Keratinocyte (primary cell): Measurements from ENCODE around the gene PRKX. TPM values are rescaled to one million over a fixed set of nuclear protein-coding genes. Genes with fewer than 3 reads are reported as not detected.

Experiments
- DNase-seq: peaks from one replicate; pipeline ENCODE4 v3.0.0-alpha.2; 2011; ENCODE audit warnings: low read depth, missing footprints, low spot score
- FAIRE-seq: peaks from 2 replicates; lab custom pipeline; 2011; peaks lifted over from hg19 to GRCh38; lab: Jason Lieb, UNC
- H2AFZ ChIP-seq: 2 replicates; pipeline ENCODE4 v1.6.0; 2012; ENCODE audit warnings: low read length, control low read depth, inconsistent platforms; ENCODE audit not compliant: control insufficient read depth
- H3K27ac ChIP-seq: 2 replicates; pipeline ENCODE4 v1.5.1; 2011; ENCODE audit warnings: low read length; ENCODE audit not compliant: control insufficient read depth, insufficient read depth
- H3K27me3 ChIP-seq: 3 replicates; pipeline ENCODE4 v1.6.0; 2011; ENCODE audit warnings: low read length; ENCODE audit not compliant: control insufficient read depth, insufficient read depth; ENCODE audit errors: extremely low read depth
- H3K36me3 ChIP-seq, 2 experiments: 2 replicates in 1 of 2; 3 replicates in 1 of 2; pipeline ENCODE4 v1.5.1; 2011; ENCODE audit warnings: low read length in 2 of 2, mild to moderate bottlenecking in 1 of 2; ENCODE audit not compliant: control insufficient read depth in 2 of 2, insufficient read depth in 2 of 2; ENCODE audit errors: extremely low read depth in 1 of 2
- H3K4me1 ChIP-seq: 3 replicates; pipeline ENCODE4 v1.5.1; 2011; ENCODE audit warnings: low read length; ENCODE audit not compliant: control insufficient read depth, insufficient read depth; ENCODE audit errors: extremely low read depth
- H3K4me2 ChIP-seq: 3 replicates; pipeline ENCODE4 v1.6.0; 2011; ENCODE audit warnings: low read depth, low read length; ENCODE audit not compliant: control insufficient read depth, insufficient read depth; ENCODE audit errors: extremely low read depth
- H3K4me3 ChIP-seq, 3 experiments: fragments of 200-600 bp in 1 of 3; sonication (generic) in 1 of 3; 2 replicates in 2 of 3; 3 replicates in 1 of 3; pipeline ENCODE4 v1.5.1; 2011 to 2016; ENCODE audit warnings: low read length in 3 of 3, mild to moderate bottlenecking in 3 of 3, control low read depth in 2 of 3, inconsistent platforms in 1 of 3, low read depth in 1 of 3, mixed read lengths in 1 of 3, mixed run types in 1 of 3, moderate library complexity in 1 of 3; ENCODE audit not compliant: control insufficient read depth in 2 of 3, insufficient read depth in 2 of 3; ENCODE audit errors: extremely low read depth in 1 of 3
- H3K79me2 ChIP-seq: 2 replicates; pipeline ENCODE4 v1.6.0; 2012; ENCODE audit warnings: low read length; ENCODE audit not compliant: control insufficient read depth, insufficient read depth
- H3K9ac ChIP-seq: 3 replicates; pipeline ENCODE4 v1.6.0; 2011; ENCODE audit warnings: low read length; ENCODE audit not compliant: control insufficient read depth, insufficient read depth; ENCODE audit errors: extremely low read depth
- H3K9me1 ChIP-seq: 3 replicates; pipeline ENCODE4 v1.6.0; 2011; ENCODE audit warnings: low read length; ENCODE audit not compliant: control insufficient read depth, insufficient read depth; ENCODE audit errors: extremely low read depth
- H3K9me3 ChIP-seq: 2 replicates; pipeline ENCODE4 v1.5.1; 2012; ENCODE audit warnings: low read depth, low read length; ENCODE audit not compliant: control insufficient read depth
- H4K20me1 ChIP-seq: 3 replicates; pipeline ENCODE4 v1.6.0; 2011; ENCODE audit warnings: low read length; ENCODE audit not compliant: control insufficient read depth, insufficient read depth; ENCODE audit errors: extremely low read depth
- EZH2 ChIP-seq: IDR thresholded peaks from one replicate; pipeline ENCODE4 v1.6.1; 2012; ENCODE audit warnings: inconsistent platforms, mild to moderate bottlenecking, low read length, moderate library complexity
- dilution Hi-C: fragments of 300-500 bp; cut with MboI; formaldehyde crosslinking; loops from one replicate; pipeline ENCODE4 v1.7.0; 2020; ENCODE audit warnings: low sequenced_read_pairs; ENCODE audit not compliant: extremely low pct_ligation_motif_present
- polyA plus RNA-seq, 5 experiments: library from polyadenylated mRNA; depleted of rRNA in 3 of 5; stranded (reverse) in 3 of 5; stranded (forward) in 1 of 5; unstranded in 1 of 5; fragments of >200 nt; gene quantifications; 1 replicate in 1 of 5; 2 replicates in 3 of 5; 3 replicates in 1 of 5; pipeline versions ENCODE4 v1.2.1 to v1.2.3, GENCODE V29; 2011 to 2012; ENCODE audit warnings: missing spikeins in 2 of 5, low read depth in 1 of 5, low replicate concordance in 1 of 5
- TF ChIP-seq, protein P1 (sequence below), 3 experiments: IDR thresholded peaks in 1 of 3; conservative IDR thresholded peaks in 1 of 3; optimal IDR thresholded peaks in 1 of 3; 2 replicates in 2 of 3; 3 replicates in 1 of 3; pipeline versions ENCODE3 to v1.5.1; 2011; ENCODE audit warnings: low read length in 3 of 3, mild to moderate bottlenecking in 3 of 3, moderate library complexity in 2 of 3, control low read depth in 1 of 3, inconsistent platforms in 1 of 3; ENCODE audit not compliant: insufficient read depth in 2 of 3; ENCODE audit errors: extremely low read depth in 1 of 3

Gene PRKX
- polyA plus RNA-seq, 1 donor (not counting 4 experiments of a cell fraction or from before 2014, with no cell fraction given): 39.9 TPM

GRCh38 chrX:3598046-3598605 is 115.3 kb downstream of the PRKX start:
- no peaks in the 10 kb centered on the region for H3K27me3 ChIP-seq
- no peak for FAIRE-seq

GRCh38 chrX:3592184-3592583 is 121.3 kb downstream of the PRKX start:
- H4K20me1 ChIP-seq: no peaks in the 10 kb centered on the region
- H3K27me3 ChIP-seq: no peaks in the 10 kb centered on the region
- H3K79me2 ChIP-seq: no peaks in the 10 kb centered on the region
- H3K9me3 ChIP-seq: no peaks in the 10 kb centered on the region
- H3K4me2 ChIP-seq: no peak overlapping the region
- no peak overlapping the region for H3K27ac ChIP-seq
- FAIRE-seq (no peak), DNase-seq (no peak)
- dilution Hi-C loops: no loop called here
- no peak for TF ChIP-seq EZH2
- TF ChIP-seq, protein P1, sequence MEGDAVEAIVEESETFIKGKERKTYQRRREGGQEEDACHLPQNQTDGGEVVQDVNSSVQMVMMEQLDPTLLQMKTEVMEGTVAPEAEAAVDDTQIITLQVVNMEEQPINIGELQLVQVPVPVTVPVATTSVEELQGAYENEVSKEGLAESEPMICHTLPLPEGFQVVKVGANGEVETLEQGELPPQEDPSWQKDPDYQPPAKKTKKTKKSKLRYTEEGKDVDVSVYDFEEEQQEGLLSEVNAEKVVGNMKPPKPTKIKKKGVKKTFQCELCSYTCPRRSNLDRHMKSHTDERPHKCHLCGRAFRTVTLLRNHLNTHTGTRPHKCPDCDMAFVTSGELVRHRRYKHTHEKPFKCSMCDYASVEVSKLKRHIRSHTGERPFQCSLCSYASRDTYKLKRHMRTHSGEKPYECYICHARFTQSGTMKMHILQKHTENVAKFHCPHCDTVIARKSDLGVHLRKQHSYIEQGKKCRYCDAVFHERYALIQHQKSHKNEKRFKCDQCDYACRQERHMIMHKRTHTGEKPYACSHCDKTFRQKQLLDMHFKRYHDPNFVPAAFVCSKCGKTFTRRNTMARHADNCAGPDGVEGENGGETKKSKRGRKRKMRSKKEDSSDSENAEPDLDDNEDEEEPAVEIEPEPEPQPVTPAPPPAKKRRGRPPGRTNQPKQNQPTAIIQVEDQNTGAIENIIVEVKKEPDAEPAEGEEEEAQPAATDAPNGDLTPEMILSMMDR (optimal IDR thresholded peaks at IDR 0.05 in 1 of 3, IDR thresholded peaks at IDR 0.05 in 1 of 3, conservative IDR thresholded peaks at IDR 0.05 in 1 of 3; ENCODE audit: extremely low read depth in 1 of 3, insufficient read depth in 2 of 3, low read length in 3 of 3): no peak
- H3K4me1 ChIP-seq: no peaks in the 10 kb centered on the region
- H3K9me1 ChIP-seq: no peaks in the 10 kb centered on the region
- no peak overlapping the region for H3K4me3 ChIP-seq
- H3K9ac ChIP-seq: no peak overlapping the region
- no peak overlapping the region for H2AFZ ChIP-seq
- no peaks in the 10 kb centered on the region for H3K36me3 ChIP-seq

More at GRCh38 chrX:3598046-3598605, 115.3 kb downstream of the PRKX start:
- H3K79me2 ChIP-seq: no peaks in the 10 kb centered on the region
- TF ChIP-seq, protein P1 (optimal IDR thresholded peaks at IDR 0.05 in 1 of 3, IDR thresholded peaks at IDR 0.05 in 1 of 3, conservative IDR thresholded peaks at IDR 0.05 in 1 of 3; ENCODE audit: extremely low read depth in 1 of 3, insufficient read depth in 2 of 3, low read length in 3 of 3): no peak
- TF ChIP-seq EZH2: no peak
- no peaks in the 10 kb centered on the region for H3K36me3 ChIP-seq
- no peak overlapping the region for H2AFZ ChIP-seq
- no peaks in the 10 kb centered on the region for H4K20me1 ChIP-seq
- no peak overlapping the region for H3K9ac ChIP-seq
- no peak overlapping the region for H3K27ac ChIP-seq
- H3K4me1 ChIP-seq: peaks cover 2% of the 10 kb centered on the region
- dilution Hi-C loops: no loop called here
- DNase-seq: no peak
- H3K4me2 ChIP-seq: no peak overlapping the region
- H3K9me1 ChIP-seq: no peaks in the 10 kb centered on the region
- no peaks in the 10 kb centered on the region for H3K9me3 ChIP-seq
- no peak overlapping the region for H3K4me3 ChIP-seq
